B cell (primary cell): ENCODE results near the gene NEMP1. TPM values are rescaled to one million over a fixed set of nuclear protein-coding genes. Genes with fewer than 3 reads are reported as not detected.

Experiments
- ATAC-seq: fragments of 200-7000 bp; cut with Tn5 transposase; one replicate; pipeline ENCODE4 v1.10.0; 2021; ENCODE audit warnings: low read depth, mild to moderate bottlenecking, moderate number of reproducible peaks, moderate library complexity
- CTCF ChIA-PET: fragments of 350-600 bp; sonication (Branson Sonifier 250); formaldehyde crosslinking; loops from one replicate; lab custom pipeline; 2021; ENCODE audit warnings: antibody characterized with exemption, inconsistent platforms; lab: Charles Lee
- POLR2A ChIA-PET: fragments of 350-600 bp; sonication (Branson Sonifier 250); formaldehyde crosslinking; loops from one replicate; lab custom pipeline; 2021; ENCODE audit warnings: antibody characterized with exemption; lab: Charles Lee
- DNase-seq: peaks from one replicate; pipeline ENCODE4 v3.0.0; 2013
- H2AFZ ChIP-seq: 2 replicates; pipeline ENCODE4 v1.6.1; 2012; ENCODE audit warnings: mild to moderate bottlenecking, low read depth, low read length; ENCODE audit not compliant: insufficient read depth, poor library complexity, severe bottlenecking
- H3K27ac ChIP-seq, 2 donors: 1 replicate in 1 of 2; 2 replicates in 1 of 2; pipeline ENCODE4 v1.5.1; 2012 to 2013; ENCODE audit warnings: low read length in 2 of 2, mild to moderate bottlenecking in 2 of 2, moderate library complexity in 1 of 2
- H3K27me3 ChIP-seq, 4 experiments: fragments of 200-600 bp in 1 of 4; sonication (generic) in 1 of 4; replicated peaks in 1 of 4; 1 replicate in 2 of 4; 2 replicates in 2 of 4; pipeline versions ENCODE4 v1.6.1 to v1.7.0; 2013 to 2016; ENCODE audit warnings: low read length in 3 of 4, mild to moderate bottlenecking in 2 of 4, mixed read lengths in 1 of 4, moderate library complexity in 1 of 4; ENCODE audit not compliant: insufficient read depth in 4 of 4, control insufficient read depth in 3 of 4; ENCODE audit errors: control extremely low read depth in 1 of 4
- H3K36me3 ChIP-seq, 2 experiments: replicated peaks in 1 of 2; 1 replicate in 1 of 2; 2 replicates in 1 of 2; pipeline versions ENCODE4 v1.6.1 to v1.7.1; 2013; ENCODE audit warnings: low read length in 1 of 2; ENCODE audit not compliant: insufficient read depth in 2 of 2, control insufficient read depth in 1 of 2; ENCODE audit errors: control extremely low read depth in 1 of 2, extremely low read depth in 1 of 2
- H3K4me1 ChIP-seq, 2 donors: fragments of 200-600 bp in 1 of 2; sonication (generic) in 1 of 2; 1 replicate in 1 of 2; 2 replicates in 1 of 2; pipeline versions ENCODE4 v1.5.1 to v1.6.1; 2013 to 2017; ENCODE audit warnings: low read length in 2 of 2; ENCODE audit not compliant: control insufficient read depth in 2 of 2, insufficient read depth in 2 of 2
- H3K4me2 ChIP-seq: replicated peaks from 2 replicates; pipeline ENCODE3; 2012; ENCODE audit warnings: mild to moderate bottlenecking, low read depth, low read length; ENCODE audit not compliant: poor library complexity, severe bottlenecking
- H3K4me3 ChIP-seq, 5 experiments: fragments of 200-600 bp in 1 of 5; sonication (generic) in 1 of 5; 1 replicate in 3 of 5; 2 replicates in 2 of 5; pipeline versions ENCODE4 v1.5.1 to v1.7.0; 2011 to 2016; ENCODE audit warnings: low read length in 4 of 5, mild to moderate bottlenecking in 4 of 5, low read depth in 2 of 5, control low read depth in 1 of 5, moderate library complexity in 1 of 5; ENCODE audit not compliant: insufficient read depth in 1 of 5; ENCODE audit errors: control extremely low read depth in 1 of 5, extremely low read depth in 1 of 5
- H3K79me2 ChIP-seq: fragments of 200-600 bp; sonication (generic); one replicate; pipeline ENCODE4 v1.6.0; 2016; ENCODE audit warnings: low read length; ENCODE audit not compliant: control insufficient read depth, insufficient read depth
- H3K9ac ChIP-seq: fragments of 200-600 bp; sonication (generic); 2 replicates; pipeline ENCODE4 v1.6.1; 2017; ENCODE audit warnings: mild to moderate bottlenecking, low read length, moderate library complexity
- H3K9me3 ChIP-seq, 3 donors: one replicate each; pipeline versions ENCODE4 v1.6.1 to v1.7.1; 2013; ENCODE audit warnings: low read length in 2 of 3; ENCODE audit not compliant: control insufficient read depth in 2 of 3, insufficient read depth in 1 of 3; ENCODE audit errors: control extremely low read depth in 1 of 3
- H4K20me1 ChIP-seq: 2 replicates; pipeline ENCODE4 v1.6.0; 2012; ENCODE audit warnings: mild to moderate bottlenecking, low read length; ENCODE audit not compliant: insufficient read depth, control insufficient read depth, poor library complexity, severe bottlenecking
- H3K27ac Mint-ChIP-seq: one replicate; pipeline ENCODE4 v1.8.0; 2021; ENCODE audit warnings: mixed read lengths
- H3K27me3 Mint-ChIP-seq: one replicate; pipeline ENCODE4 v1.8.0; 2021; ENCODE audit warnings: mixed read lengths
- H3K4me1 Mint-ChIP-seq: one replicate; pipeline ENCODE4 v1.8.0; 2021; ENCODE audit warnings: mixed read lengths
- H3K4me3 Mint-ChIP-seq: one replicate; pipeline ENCODE4 v1.8.0; 2021; ENCODE audit warnings: mixed read lengths
- H3K9me3 Mint-ChIP-seq: one replicate; pipeline ENCODE4 v1.8.0; 2022; ENCODE audit warnings: mixed read lengths; ENCODE audit not compliant: insufficient read depth
- CTCF ChIP-seq: fragments of 200-600 bp; IDR thresholded peaks from one replicate; pipeline ENCODE4 v1.8.0; 2022; ENCODE audit warnings: antibody characterized with exemption, mild to moderate bottlenecking
- EZH2 ChIP-seq: IDR thresholded peaks from 2 replicates; pipeline ENCODE4 v1.6.1; 2012; ENCODE audit warnings: borderline replicate concordance, low read depth, mild to moderate bottlenecking, moderate library complexity, low read length; ENCODE audit not compliant: insufficient read depth, poor library complexity, severe bottlenecking
- WGBS: methylation state at CpG from one replicate; pipeline ENCODE4 v1.1.5; 2013; ENCODE audit warnings: missing lambda C conversion rate; ENCODE audit not compliant: insufficient coverage; 5-methylcytosine and 5-hydroxymethylcytosine counted together
- intact Hi-C: fragments of 100-400 bp; cut with micrococcal nuclease; formaldehyde crosslinking; loops from one replicate; pipeline ENCODE4 v1.10.0; 2022
- polyA minus RNA-seq: library from RNA; depleted of rRNA, polyadenylated mRNA; stranded (reverse); fragments of >200 nt; gene quantifications from 2 replicates; pipeline ENCODE4 v1.2.3, GENCODE V29; 2012
- polyA plus RNA-seq: library from polyadenylated mRNA; depleted of rRNA; stranded (reverse); fragments of >200 nt; gene quantifications from 2 replicates; pipeline ENCODE4 v1.2.3, GENCODE V29; 2012
- total RNA-seq, 2 donors: library from RNA; stranded (reverse); fragments of 120-200 nt in 1 of 2; gene quantifications; 1 replicate in 1 of 2; 2 replicates in 1 of 2; pipeline versions ENCODE4 v1.2.3 to v1.2.4, GENCODE V29; 2013 to 2022

Gene NEMP1
- total RNA-seq (35.0 and 40.1 TPM in 2 replicates), polyA plus RNA-seq (13.6 and 15.4 TPM in 2 replicates), polyA minus RNA-seq (8.7 and 9.3 TPM in 2 replicates)
- total RNA-seq (2013) = 16.4 TPM

- POLR2A ChIA-PET = interaction anchor here (0.7 to 3.2 kb wide), 7 partner anchors 9 to 390 kb away, joined by 4 to 57 read pairs (median 6); partner anchors contain the start of genes NAB2, PTGES3 and STAT6
- H3K27me3 ChIP-seq = no peaks in the 10 kb centered on the region
- intact Hi-C loops = loop anchor here (1.0 to 10.0 kb wide), 7 partner anchors 9 to 924 kb away; partner anchors contain the start of genes MYL6, MYL6B, SHMT2 and STAT6
- H3K4me3 Mint-ChIP-seq = peak within 1 kb of the TSS; percentile 89
- H3K4me1 Mint-ChIP-seq = peaks cover 24% of the 10 kb centered on the region
- peak within 1 kb of the TSS; percentile 85 for H3K4me2 ChIP-seq
- TF ChIP-seq CTCF (no peak), EZH2 (no peak)
- peak within 1 kb of the TSS; percentile 75 to 89 for H3K27ac ChIP-seq
- peaks cover 33% of the 10 kb centered on the region for H3K79me2 ChIP-seq
- H3K9ac ChIP-seq = peak within 1 kb of the TSS; percentile 81
- peaks cover 7 to 18% of the 10 kb centered on the region in 2 donors for H3K4me1 ChIP-seq
- no peaks in the 10 kb centered on the region for H3K9me3 ChIP-seq
- H3K9me3 Mint-ChIP-seq = no peaks in the 10 kb centered on the region
- peaks cover 6% of the 10 kb centered on the region for H4K20me1 ChIP-seq
- CTCF ChIA-PET = interaction anchor here (1.0 to 20.9 kb wide), 11 partner anchors 9 to 321 kb away, joined by 3 to 420 read pairs (median 7); partner anchors contain the start of genes NAB2 and STAT6
- H2AFZ ChIP-seq = peak within 1 kb of the TSS; percentile 85
- H3K27me3 Mint-ChIP-seq = no peaks in the 10 kb centered on the region
- no peaks in the 10 kb centered on the region for H3K36me3 ChIP-seq
- ATAC-seq = peak; percentile 97
- H3K4me3 ChIP-seq = peak within 1 kb of the TSS; percentile 55 to 97 (median 87)
- H3K27ac Mint-ChIP-seq = peak within 1 kb of the TSS; percentile 84
- DNase-seq = peak; percentile 99
- 0% methylated on average over 23 of the region's 39 CpGs for WGBS
These were observed at the start of gene NEMP1 for GRCh38 chr12:57078519-57079404. NEMP1 (minus strand) TSS chr12:57078791; CDS start chr12:57078745, 46 bp downstream.
